Ishikawa (cell line): Measurements from ENCODE around the gene STPG4.

ENCODE experiments used
- CEBPB ChIP-seq: IDR thresholded peaks from 2 replicates; pipeline ENCODE4 v1.6.1; 2012
- CREB1 ChIP-seq: IDR thresholded peaks from 2 replicates; pipeline ENCODE4 v1.6.1; 2012; ENCODE audit warnings: low read depth
- EGR1 ChIP-seq: IDR thresholded peaks from 2 replicates; pipeline ENCODE4 v1.6.1; 2012
- EP300 ChIP-seq: IDR thresholded peaks from 2 replicates; pipeline ENCODE4 v1.6.1; 2012; ENCODE audit warnings: borderline replicate concordance
- FOXM1 ChIP-seq: IDR thresholded peaks from 2 replicates; pipeline ENCODE4 v1.6.1; 2012; ENCODE audit warnings: low read depth, borderline replicate concordance
- MAX ChIP-seq: IDR thresholded peaks from 2 replicates; pipeline ENCODE4 v1.6.1; 2012
- NFIC ChIP-seq: IDR thresholded peaks from 2 replicates; pipeline ENCODE4 v1.6.1; 2012
- RAD21 ChIP-seq: IDR thresholded peaks from 2 replicates; pipeline ENCODE4 v1.6.1; 2012; ENCODE audit warnings: low read depth
- REST ChIP-seq: IDR thresholded peaks from 2 replicates; pipeline ENCODE4 v1.6.1; 2012; ENCODE audit warnings: low read depth, mild to moderate bottlenecking
- TAF1 ChIP-seq: IDR thresholded peaks from 2 replicates; pipeline ENCODE4 v1.6.1; 2012; ENCODE audit warnings: low read depth, mild to moderate bottlenecking
- TCF12 ChIP-seq: IDR thresholded peaks from 2 replicates; pipeline ENCODE4 v1.6.1; 2012; ENCODE audit warnings: low read depth
- TEAD4 ChIP-seq: IDR thresholded peaks from 2 replicates; pipeline ENCODE4 v1.6.1; 2012
- USF1 ChIP-seq: IDR thresholded peaks from 2 replicates; pipeline ENCODE4 v1.6.1; 2012
- YY1 ChIP-seq: IDR thresholded peaks from 2 replicates; pipeline ENCODE4 v1.6.1; 2012; ENCODE audit warnings: low read depth
- ZBTB7A ChIP-seq: IDR thresholded peaks from 2 replicates; pipeline ENCODE4 v1.6.1; 2012; ENCODE audit warnings: low read depth

STPG4 gene

GRCh38 chr2:47169784-47170183, 14.7 kb upstream of the STPG4 start:
- no peak for TF ChIP-seq USF1
- TF ChIP-seq TCF12, result no peak
- TF ChIP-seq YY1, result no peak
- TF ChIP-seq CEBPB, result no peak
- no peak for TF ChIP-seq MAX
- no peak for TF ChIP-seq REST
- TF ChIP-seq NFIC, result no peak
- TF ChIP-seq TEAD4, result no peak
- TF ChIP-seq CREB1, result no peak

- TF ChIP-seq CREB1, result no peak
- no peak for TF ChIP-seq RAD21
Observed at GRCh38 chr2:47167149-47167548, 12.0 kb upstream of the STPG4 start.

- TF ChIP-seq REST (no peak), YY1 (no peak), MAX (no peak), TEAD4 (no peak), TAF1 (no peak), NFIC (no peak), RAD21 (no peak), USF1 (no peak), CREB1 (no peak), ZBTB7A (no peak), EP300 (no peak), EGR1 (no peak), TCF12 (no peak), FOXM1 (no peak), CEBPB (no peak)
Observed at GRCh38 chr2:47165001-47165555, 10.0 kb upstream of the STPG4 start.

- TF ChIP-seq RAD21, result no peak
- TF ChIP-seq CEBPB, result no peak
- TF ChIP-seq EGR1, result no peak
- TF ChIP-seq USF1, result no peak
- TF ChIP-seq NFIC, result no peak
- no peak for TF ChIP-seq YY1
- TF ChIP-seq REST, result no peak
- TF ChIP-seq TCF12, result no peak
- no peak for TF ChIP-seq EP300
- TF ChIP-seq MAX, result no peak
- TF ChIP-seq CREB1, result no peak
- no peak for TF ChIP-seq ZBTB7A
- no peak for TF ChIP-seq FOXM1
Observed at GRCh38 chr2:47162780-47163179, 7.7 kb upstream of the STPG4 start.
